Activated T-cell treated with anti-CD3 and anti-CD28 coated beads, Interleukin-2, amount 50 U/mL, for 72 hours (primary cell): ENCODE measurements around the gene FCRL6. TPM values are rescaled to one million over a fixed set of nuclear protein-coding genes. Genes with fewer than 3 reads are reported as not detected.

Experiments
- ATAC-seq, 2 donors: fragments of 150-1000 bp; cut with Tn5 transposase; replicated peaks in 1 of 2; 2 replicates each; pipeline ENCODE4 v1.10.0; 2021; ENCODE audit warnings: moderate library complexity in 2 of 2, mild to moderate bottlenecking in 1 of 2
- DNase-seq, 2 donors: peaks; one replicate each; pipeline ENCODE4 v3.0.0; 2021 to 2022; ENCODE audit warnings: mixed read lengths in 1 of 2
- H3K27ac Mint-ChIP-seq: one replicate; pipeline ENCODE4 v1.8.0; 2022; ENCODE audit warnings: mild to moderate bottlenecking, moderate library complexity, mixed read lengths
- H3K27me3 Mint-ChIP-seq: one replicate; pipeline ENCODE4 v1.8.0; 2022; ENCODE audit warnings: low read depth, mixed read lengths
- H3K36me3 Mint-ChIP-seq, 2 donors: one replicate each; pipeline ENCODE4 v1.8.0; 2022; ENCODE audit warnings: mixed read lengths in 2 of 2, mild to moderate bottlenecking in 1 of 2; ENCODE audit not compliant: insufficient read depth in 2 of 2
- H3K4me1 Mint-ChIP-seq: one replicate; pipeline ENCODE4 v1.8.0; 2022; ENCODE audit warnings: low read depth, mixed read lengths
- H3K4me3 Mint-ChIP-seq, 2 donors: one replicate each; pipeline ENCODE4 v1.8.0; 2022; ENCODE audit warnings: mild to moderate bottlenecking in 2 of 2, mixed read lengths in 2 of 2, moderate library complexity in 2 of 2
- H3K9me3 Mint-ChIP-seq, 2 donors: one replicate each; pipeline ENCODE4 v1.8.0; 2022; ENCODE audit warnings: mixed read lengths in 2 of 2
- total RNA-seq, 2 donors: library from RNA; stranded (reverse); gene quantifications; one replicate each; pipeline ENCODE4 v1.2.3, GENCODE V29; 2022

Gene FCRL6
- total RNA-seq, 2 donors from 2014 or later, result 0.16 TPM; not detected in 1

DNA sequence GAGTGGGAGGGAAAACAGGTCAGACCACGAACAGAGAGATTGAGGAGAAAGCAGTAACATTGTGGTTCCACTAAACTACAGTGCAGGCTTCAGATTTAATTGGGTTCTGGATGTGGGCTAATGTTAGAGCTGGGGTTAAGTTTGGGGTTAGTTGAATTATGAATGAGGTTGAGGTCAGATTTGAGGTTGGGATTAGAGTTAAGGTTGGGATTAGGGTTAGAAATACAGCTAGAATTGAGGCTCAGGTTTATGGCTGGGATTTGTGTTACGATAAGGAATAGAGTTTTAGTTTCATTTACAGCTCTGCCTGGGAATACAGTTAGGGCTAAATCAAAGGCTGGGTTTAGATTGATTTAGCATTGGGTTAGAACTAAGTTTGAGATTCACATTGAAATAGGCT lies 62.1 kb downstream of the FCRL6 start:
- H3K4me3 Mint-ChIP-seq, result no peak overlapping the region
- DNase-seq, result no peak
- no peaks in the 10 kb centered on the region for H3K9me3 Mint-ChIP-seq
- no peak for ATAC-seq
- no peaks in the 10 kb centered on the region for H3K36me3 Mint-ChIP-seq
- H3K4me1 Mint-ChIP-seq, result peaks cover 5% of the 10 kb centered on the region
- H3K27ac Mint-ChIP-seq, result no peak overlapping the region
- H3K27me3 Mint-ChIP-seq, result no peaks in the 10 kb centered on the region

Other genes with a start within 250 kb of the FCRL6 start
- not detected for gene APCS, start 214.5 kb upstream of the FCRL6 start, total RNA-seq
- gene CRP, start 87.8 kb upstream of the FCRL6 start, total RNA-seq, result not detected
- 10 to 100 TPM; 11.5 to 14.2 TPM for gene DUSP23, start 21.4 kb upstream of the FCRL6 start, total RNA-seq
- gene SLAMF8, start 24.5 kb downstream of the FCRL6 start, total RNA-seq, result under 1 TPM; 0.31 to 0.53 TPM
- gene VSIG8, start 60.3 kb downstream of the FCRL6 start, total RNA-seq, result not detected
- gene CFAP45, start 97.8 kb downstream of the FCRL6 start, total RNA-seq, result 1 to 10 TPM; 2.0 to 2.8 TPM
- 100 to 1,000 TPM; 378 to 431 TPM for gene TAGLN2, start 123.1 kb downstream of the FCRL6 start, total RNA-seq
- under 1 TPM; 0.12 TPM for gene IGSF9, start 143.3 kb downstream of the FCRL6 start, total RNA-seq
- not detected for gene SLAMF9, start 151.9 kb downstream of the FCRL6 start, total RNA-seq
- 1 to 10 TPM; 4.4 to 4.6 TPM for gene PIGM, start 229.6 kb downstream of the FCRL6 start, total RNA-seq